WTC11 (cell line): ENCODE data around the gene KRTAP2-1. TPM values are rescaled to one million over a fixed set of nuclear protein-coding genes. Genes with fewer than 3 reads are reported as not detected.
A peak's percentile ranks its signal among the peaks of the same experiment; 100 is the strongest.
"Not testable (repeated sequence)": the region's sequence is repeated elsewhere in the genome, so short reads cannot be mapped to it uniquely, and the experiment has no call there.

Experiments used
- ATAC-seq: fragments of 200-7000 bp; cut with Tn5 transposase; 2 replicates; pipeline ENCODE4 v1.10.0; 2021; ENCODE audit warnings: mild to moderate bottlenecking, moderate library complexity
- CTCF ChIA-PET: fragments of 300-600 bp; sonication (Branson Sonifier 250); formaldehyde crosslinking; loops from one replicate; lab custom pipeline; 2021; ENCODE audit warnings: antibody characterized with exemption; lab: Charles Lee
- POLR2A ChIA-PET: fragments of 350-600 bp; sonication (Branson Sonifier 250); formaldehyde crosslinking; loops from one replicate; lab custom pipeline; 2021; ENCODE audit warnings: antibody characterized with exemption; lab: Charles Lee
- DNase-seq: peaks from one replicate; pipeline ENCODE4 v3.0.0; 2021; ENCODE audit warnings: low spot score
- H3K27ac Mint-ChIP-seq: 2 replicates; pipeline ENCODE4 v1.8.0; 2021; ENCODE audit warnings: mixed read lengths
- H3K27me3 Mint-ChIP-seq: 2 replicates; pipeline ENCODE4 v1.8.0; 2021; ENCODE audit warnings: low read depth, mild to moderate bottlenecking, moderate library complexity, mixed read lengths
- H3K36me3 Mint-ChIP-seq: 2 replicates; pipeline ENCODE4 v1.8.0; 2021; ENCODE audit warnings: mixed read lengths
- H3K4me1 Mint-ChIP-seq: 2 replicates; pipeline ENCODE4 v1.8.0; 2022; ENCODE audit warnings: mixed read lengths
- H3K4me3 Mint-ChIP-seq: 2 replicates; pipeline ENCODE4 v1.8.0; 2021; ENCODE audit warnings: mild to moderate bottlenecking, moderate library complexity, mixed read lengths
- H3K9me3 Mint-ChIP-seq: 2 replicates; pipeline ENCODE4 v1.8.0; 2021; ENCODE audit warnings: mixed read lengths
- AR ChIP-seq: fragments of 250-450 bp; sonication (Bioruptor Pico); IDR thresholded peaks from 2 replicates; pipeline ENCODE4 v1.9.0; 2021; ENCODE audit warnings: mild to moderate bottlenecking
- ELF4 ChIP-seq: sonication (generic); formaldehyde crosslinking; IDR thresholded peaks from 2 replicates; pipeline ENCODE4 v1.8.1; 2022; ENCODE audit warnings: low read depth, mild to moderate bottlenecking, moderate library complexity, missing genetic modification reagents
- ESRRA ChIP-seq: sonication (generic); formaldehyde crosslinking; IDR thresholded peaks from 2 replicates; pipeline ENCODE4 v1.8.1; 2022; ENCODE audit warnings: mild to moderate bottlenecking, missing genetic modification reagents, borderline replicate concordance
- ETV6 ChIP-seq: sonication (generic); formaldehyde crosslinking; IDR thresholded peaks from 2 replicates; pipeline ENCODE4 v1.8.1; 2022; ENCODE audit warnings: mild to moderate bottlenecking, missing genetic modification reagents
- GABPB1 ChIP-seq: sonication (generic); formaldehyde crosslinking; IDR thresholded peaks from 2 replicates; pipeline ENCODE4 v1.8.1; 2023; ENCODE audit warnings: mild to moderate bottlenecking, missing genetic modification reagents
- NFE2L1 ChIP-seq: sonication (generic); formaldehyde crosslinking; IDR thresholded peaks from 2 replicates; pipeline ENCODE4 v1.8.1; 2023; ENCODE audit warnings: missing genetic modification reagents
- NR1H2 ChIP-seq: sonication (generic); formaldehyde crosslinking; IDR thresholded peaks from 2 replicates; pipeline ENCODE4 v1.9.0; 2021; ENCODE audit warnings: mild to moderate bottlenecking, moderate library complexity, missing genetic modification reagents
- NR2C2 ChIP-seq: sonication (generic); formaldehyde crosslinking; IDR thresholded peaks from 2 replicates; pipeline ENCODE4 v1.8.0; 2022; ENCODE audit warnings: mild to moderate bottlenecking, missing genetic modification reagents
- TEAD1 ChIP-seq: sonication (generic); formaldehyde crosslinking; IDR thresholded peaks from 2 replicates; pipeline ENCODE4 v1.8.0; 2022; ENCODE audit warnings: mild to moderate bottlenecking, missing genetic modification reagents
- ZMAT4 ChIP-seq: fragments of 250-450 bp; sonication (Bioruptor Pico); IDR thresholded peaks from 2 replicates; pipeline ENCODE4 v1.9.0; 2021; ENCODE audit warnings: mild to moderate bottlenecking
- ZNF121 ChIP-seq: sonication (generic); formaldehyde crosslinking; IDR thresholded peaks from 2 replicates; pipeline ENCODE4 v1.8.0; 2023; ENCODE audit warnings: missing genetic modification reagents
- ZNF219 ChIP-seq: sonication (generic); formaldehyde crosslinking; IDR thresholded peaks from 2 replicates; pipeline ENCODE4 v1.8.0; 2023; ENCODE audit warnings: missing genetic modification reagents, mild to moderate bottlenecking, borderline replicate concordance
- ZNF263 ChIP-seq: sonication (generic); formaldehyde crosslinking; IDR thresholded peaks from 2 replicates; pipeline ENCODE4 v1.8.1; 2022; ENCODE audit warnings: low read depth, mild to moderate bottlenecking, moderate library complexity, missing genetic modification reagents
- ZNF416 ChIP-seq: fragments of 250-450 bp; sonication (Bioruptor Pico); IDR thresholded peaks from 2 replicates; pipeline ENCODE4 v1.9.0; 2021; ENCODE audit warnings: mild to moderate bottlenecking, inconsistent platforms
- ZNF423 ChIP-seq: fragments of 250-450 bp; sonication (Bioruptor Pico); IDR thresholded peaks from 2 replicates; pipeline ENCODE4 v2.1.2; 2022; ENCODE audit warnings: mild to moderate bottlenecking, moderate library complexity
- ZNF425 ChIP-seq: fragments of 250-450 bp; sonication (Bioruptor Pico); conservative IDR thresholded peaks from 2 replicates; pipeline ENCODE4 v1.9.0; 2021; ENCODE audit warnings: mild to moderate bottlenecking
- ZSCAN18 ChIP-seq: fragments of 250-450 bp; sonication (Bioruptor Pico); IDR thresholded peaks from 2 replicates; pipeline ENCODE4 v2.1.2; 2022; ENCODE audit warnings: mild to moderate bottlenecking, moderate library complexity
- total RNA-seq: library from RNA; stranded (reverse); gene quantifications from 3 replicates; pipeline ENCODE4 v1.2.3, GENCODE V29; 2021
- TF ChIP-seq, protein P1 (sequence below): sonication (generic); formaldehyde crosslinking; IDR thresholded peaks from 2 replicates; pipeline ENCODE4 v1.8.1; 2022; ENCODE audit warnings: low read depth, missing genetic modification reagents, borderline replicate concordance

KRTAP2-1 gene
- total RNA-seq, 1 experiment from 2014 or later, result not detected

DNA sequence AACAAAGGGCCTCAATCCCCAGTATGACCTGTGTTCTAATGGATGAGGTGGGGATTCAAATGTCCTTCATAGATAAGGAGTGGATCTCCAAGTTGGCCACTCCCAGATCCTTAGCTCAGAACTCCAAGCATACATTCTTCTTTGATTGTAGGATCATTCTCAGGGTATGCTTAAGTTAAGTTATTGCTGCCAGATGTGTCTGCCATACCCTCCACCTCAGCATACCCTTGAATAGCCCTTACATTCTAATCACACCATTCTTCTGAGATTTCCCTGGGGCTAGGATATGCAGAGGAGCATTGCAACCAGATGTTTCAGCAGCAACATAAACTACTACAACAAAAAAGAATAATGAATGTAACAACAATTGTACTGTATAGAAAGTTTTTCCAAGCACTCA is 20.2 kb upstream of the KRTAP2-1 start (continued):
- TF ChIP-seq, protein P1, sequence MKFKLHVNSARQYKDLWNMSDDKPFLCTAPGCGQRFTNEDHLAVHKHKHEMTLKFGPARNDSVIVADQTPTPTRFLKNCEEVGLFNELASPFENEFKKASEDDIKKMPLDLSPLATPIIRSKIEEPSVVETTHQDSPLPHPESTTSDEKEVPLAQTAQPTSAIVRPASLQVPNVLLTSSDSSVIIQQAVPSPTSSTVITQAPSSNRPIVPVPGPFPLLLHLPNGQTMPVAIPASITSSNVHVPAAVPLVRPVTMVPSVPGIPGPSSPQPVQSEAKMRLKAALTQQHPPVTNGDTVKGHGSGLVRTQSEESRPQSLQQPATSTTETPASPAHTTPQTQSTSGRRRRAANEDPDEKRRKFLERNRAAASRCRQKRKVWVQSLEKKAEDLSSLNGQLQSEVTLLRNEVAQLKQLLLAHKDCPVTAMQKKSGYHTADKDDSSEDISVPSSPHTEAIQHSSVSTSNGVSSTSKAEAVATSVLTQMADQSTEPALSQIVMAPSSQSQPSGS (CRISPR knock-in tag), result no peak

DNA sequence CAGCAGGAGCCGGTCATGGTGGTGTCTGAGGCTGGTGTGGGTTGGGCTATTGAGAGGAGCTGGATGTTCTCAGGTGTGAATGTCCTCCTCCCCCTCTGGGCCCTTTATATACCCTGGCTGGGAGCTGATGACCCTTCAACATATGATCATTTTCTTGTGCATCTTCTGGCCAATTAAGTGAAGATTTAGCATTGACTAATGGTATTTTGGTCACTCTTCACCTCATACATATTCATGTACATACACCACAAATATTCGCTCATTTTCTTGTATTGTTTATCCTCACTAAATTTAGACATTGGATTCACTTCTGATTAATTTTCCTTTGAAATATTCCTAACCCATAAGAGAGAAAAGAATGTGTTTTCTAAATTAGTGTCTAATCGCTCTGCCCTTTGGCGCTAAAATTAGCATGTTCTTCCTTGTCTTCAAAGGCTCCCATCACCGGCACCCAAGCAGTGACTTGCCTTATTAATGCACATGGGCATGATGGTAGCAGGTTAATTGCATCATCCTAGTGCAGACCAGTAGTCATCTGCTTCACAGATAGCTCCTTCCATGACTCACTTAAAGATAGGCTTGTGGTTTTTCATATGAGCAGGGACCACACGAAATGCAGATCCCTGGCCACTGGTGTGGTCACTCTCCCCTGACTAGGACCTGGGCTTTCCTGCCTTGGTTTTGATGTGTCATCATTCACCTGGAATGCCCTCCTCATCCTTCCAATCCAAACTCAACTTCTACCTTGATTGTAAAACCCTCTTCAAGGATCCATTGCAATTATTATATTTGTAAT is 18.9 kb upstream of the KRTAP2-1 start, which contains the start of gene KRTAP2-4:
TSS of gene KRTAP2-4 (minus strand) at position 51 of the 796 bp plus-strand sequence. CDS start at position 17, 34 bp downstream.
- TF ChIP-seq GABPB1 (CRISPR knock-in tag), result 0 out of 2 replicates have a peak, but pooled peaks have one; percentile 17
- TF ChIP-seq NR2C2, result no peak
- Mint-ChIP-seq H3K9me3 (no peaks in the 10 kb centered on the region), H3K27me3 (no peaks in the 10 kb centered on the region), H3K36me3 (no peaks in the 10 kb centered on the region), H3K4me1 (peaks cover 4% of the 10 kb centered on the region; the same call in 1 of the 2 replicates), H3K27ac (no peak within 1 kb of the TSS), H3K4me3 (no peak within 1 kb of the TSS)
- DNase-seq (no peak), ATAC-seq (no peak)
- CTCF ChIA-PET, result no interaction called here
- POLR2A ChIA-PET, result no interaction called here

- H3K27ac Mint-ChIP-seq, H3K4me3 Mint-ChIP-seq, POLR2A ChIA-PET, H3K4me1 Mint-ChIP-seq, H3K27me3 Mint-ChIP-seq, H3K9me3 Mint-ChIP-seq, ATAC-seq, DNase-seq, H3K36me3 Mint-ChIP-seq: not testable (repeated sequence)
- CTCF ChIA-PET, result interaction anchor here (0.5 kb wide), 1 partner anchor 484 kb away, joined by 3 read pairs; no protein-coding TSS in a partner anchor
- TF ChIP-seq ZNF423 (CRISPR knock-in tag), result peak; percentile 51; the same call in 1 of the 2 replicates
Observed at GRCh38 chr17:41065016-41065689, 18.0 kb upstream of the KRTAP2-1 start.

DNA sequence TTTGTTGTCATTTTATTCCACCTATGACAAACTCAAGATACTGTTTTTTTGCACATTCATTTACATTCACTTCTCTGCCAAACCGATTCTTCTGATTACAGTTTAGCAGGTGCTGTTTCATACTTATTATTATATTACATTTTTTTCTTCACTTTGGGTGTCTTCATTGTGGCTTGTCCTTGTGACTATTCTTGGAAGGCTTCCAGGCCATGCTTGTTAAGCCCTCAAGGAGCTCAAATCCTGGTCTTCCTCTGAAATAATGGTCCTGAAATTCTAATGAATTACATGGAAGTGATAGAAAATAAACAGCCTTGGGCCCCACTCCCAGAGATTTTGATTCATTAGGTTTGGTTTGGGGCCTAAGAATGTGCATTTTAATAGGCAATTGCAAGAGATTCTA is 17.2 kb upstream of the KRTAP2-1 start:
- ATAC-seq (no peak), DNase-seq (no peak)
- ChIA-PET POLR2A (no interaction called here), CTCF (interaction anchor here (0.5 kb wide), 1 partner anchor 485 kb away, joined by 3 read pairs; no protein-coding TSS in a partner anchor)
- Mint-ChIP-seq H3K27ac (no peak overlapping the region), H3K4me1 (peaks cover 11% of the 10 kb centered on the region), H3K4me3 (no peak overlapping the region), H3K36me3 (no peaks in the 10 kb centered on the region), H3K27me3 (no peaks in the 10 kb centered on the region), H3K9me3 (no peaks in the 10 kb centered on the region)
- no peak for TF ChIP-seq ESRRA
- TF ChIP-seq ZNF263 (CRISPR knock-in tag), result no peak
- TF ChIP-seq ZMAT4 (CRISPR knock-in tag), result no peak
- TF ChIP-seq AR, result no peak
- TF ChIP-seq ELF4 (CRISPR knock-in tag), result no peak
- TF ChIP-seq NR2C2, result no peak
- TF ChIP-seq ETV6 (CRISPR knock-in tag), result no peak
- no peak for TF ChIP-seq ZNF121
- no peak for TF ChIP-seq ZSCAN18 (CRISPR knock-in tag)
- TF ChIP-seq ZNF425, result no peak
- TF ChIP-seq ZNF416 (CRISPR knock-in tag), result no peak
- no peak for TF ChIP-seq ZNF423 (CRISPR knock-in tag)
- no peak for TF ChIP-seq NR1H2 (CRISPR knock-in tag)
- TF ChIP-seq NFE2L1, result no peak
- TF ChIP-seq ZNF219 (CRISPR knock-in tag), result no peak
- TF ChIP-seq TEAD1 (CRISPR knock-in tag), result no peak
